ENCODE measurements around the gene HSPB8.

HSPB8 gene

DNA sequence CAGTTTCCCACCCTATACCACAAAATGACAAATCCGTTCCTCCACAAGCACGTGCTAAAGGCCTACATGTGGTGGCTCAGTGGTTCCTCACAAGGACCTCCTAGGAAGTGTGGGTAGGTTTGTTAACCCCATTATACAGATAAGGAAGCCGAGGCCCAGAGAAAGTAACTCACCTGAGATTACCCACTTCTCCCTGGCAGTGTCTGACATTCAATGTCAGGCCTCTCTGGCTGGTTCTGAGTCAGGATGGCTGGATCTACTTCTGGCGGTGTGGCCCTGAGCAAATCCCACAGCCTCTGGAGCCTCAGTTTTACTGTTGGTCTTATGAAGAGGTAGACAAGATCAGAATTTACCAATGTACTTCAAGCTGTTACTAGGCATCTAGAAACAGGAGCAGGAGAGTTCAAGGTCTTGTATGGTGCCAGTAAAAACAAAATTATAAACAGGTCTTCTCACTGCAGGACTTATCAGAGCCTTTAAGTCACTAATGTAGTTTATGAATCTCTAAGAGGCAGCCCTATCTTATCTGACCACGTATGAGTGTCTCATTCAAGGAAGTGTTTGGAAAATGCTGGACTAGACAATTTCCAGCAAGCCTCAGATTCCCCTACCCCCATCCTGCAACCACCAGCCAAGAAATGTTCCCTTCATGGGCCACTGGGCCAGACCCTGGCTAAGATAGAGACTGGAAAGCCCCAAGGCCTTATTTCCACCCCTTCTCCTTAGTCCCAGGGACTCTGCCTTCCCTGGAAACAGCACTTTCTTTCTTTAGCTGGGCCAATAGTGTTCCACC lies 4.2 kb downstream of the HSPB8 start:
- no peak for DNase-seq (ENCODE audit: low read depth)
- in situ Hi-C loops (cut with HindIII; ENCODE audit: low sequenced_read_pairs): no loop called here
- H3K4me3 ChIP-seq (ENCODE audit: low read depth, low read length): no peak overlapping the region
- TF ChIP-seq, protein P1, sequence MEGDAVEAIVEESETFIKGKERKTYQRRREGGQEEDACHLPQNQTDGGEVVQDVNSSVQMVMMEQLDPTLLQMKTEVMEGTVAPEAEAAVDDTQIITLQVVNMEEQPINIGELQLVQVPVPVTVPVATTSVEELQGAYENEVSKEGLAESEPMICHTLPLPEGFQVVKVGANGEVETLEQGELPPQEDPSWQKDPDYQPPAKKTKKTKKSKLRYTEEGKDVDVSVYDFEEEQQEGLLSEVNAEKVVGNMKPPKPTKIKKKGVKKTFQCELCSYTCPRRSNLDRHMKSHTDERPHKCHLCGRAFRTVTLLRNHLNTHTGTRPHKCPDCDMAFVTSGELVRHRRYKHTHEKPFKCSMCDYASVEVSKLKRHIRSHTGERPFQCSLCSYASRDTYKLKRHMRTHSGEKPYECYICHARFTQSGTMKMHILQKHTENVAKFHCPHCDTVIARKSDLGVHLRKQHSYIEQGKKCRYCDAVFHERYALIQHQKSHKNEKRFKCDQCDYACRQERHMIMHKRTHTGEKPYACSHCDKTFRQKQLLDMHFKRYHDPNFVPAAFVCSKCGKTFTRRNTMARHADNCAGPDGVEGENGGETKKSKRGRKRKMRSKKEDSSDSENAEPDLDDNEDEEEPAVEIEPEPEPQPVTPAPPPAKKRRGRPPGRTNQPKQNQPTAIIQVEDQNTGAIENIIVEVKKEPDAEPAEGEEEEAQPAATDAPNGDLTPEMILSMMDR (IDR thresholded peaks at IDR 0.05; ENCODE audit: low read depth, low read length, missing control alignments): no peak

DNA sequence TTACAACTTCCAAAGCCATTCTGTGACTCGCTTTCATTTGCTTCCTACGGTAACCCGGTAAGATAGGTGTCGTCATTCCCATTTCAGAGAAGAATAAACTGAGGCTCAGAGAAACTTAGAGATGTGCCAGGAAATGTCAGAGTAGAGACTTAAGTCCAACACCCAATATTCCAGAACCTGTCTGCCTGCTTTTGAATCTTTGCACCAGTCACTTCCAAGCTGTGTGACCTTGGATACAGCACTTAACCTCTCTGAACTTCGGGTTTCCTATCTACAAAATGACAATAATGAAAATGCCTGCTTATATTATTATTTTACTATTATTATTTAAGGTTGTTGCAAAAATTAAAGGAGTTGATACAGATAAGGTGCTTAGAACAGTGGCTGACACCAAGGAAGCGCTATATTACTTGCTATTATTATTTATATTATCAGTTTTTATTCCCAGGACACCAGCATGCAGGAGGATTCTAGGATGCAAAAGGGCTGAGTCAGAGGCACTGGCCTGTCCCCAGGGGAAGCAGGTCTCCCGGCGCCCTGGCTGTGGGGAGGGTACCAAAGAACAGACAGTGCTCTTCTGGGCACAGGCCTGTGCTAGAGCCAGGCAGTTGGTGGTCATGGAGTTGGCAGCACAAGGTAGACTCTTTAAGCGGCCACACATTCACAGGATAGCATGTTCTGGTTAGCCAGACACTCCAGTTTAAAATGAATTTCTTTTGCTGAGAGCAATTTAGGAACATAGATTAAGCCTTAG lies 5.4 kb downstream of the HSPB8 start:
- DNase-seq (ENCODE audit: low read depth): no peak
- in situ Hi-C loops (cut with HindIII; ENCODE audit: low sequenced_read_pairs): no loop called here
- H3K4me3 ChIP-seq (ENCODE audit: low read depth, low read length): no peak overlapping the region
- TF ChIP-seq, protein P1 (IDR thresholded peaks at IDR 0.05; ENCODE audit: low read depth, low read length, missing control alignments): no peak

DNA sequence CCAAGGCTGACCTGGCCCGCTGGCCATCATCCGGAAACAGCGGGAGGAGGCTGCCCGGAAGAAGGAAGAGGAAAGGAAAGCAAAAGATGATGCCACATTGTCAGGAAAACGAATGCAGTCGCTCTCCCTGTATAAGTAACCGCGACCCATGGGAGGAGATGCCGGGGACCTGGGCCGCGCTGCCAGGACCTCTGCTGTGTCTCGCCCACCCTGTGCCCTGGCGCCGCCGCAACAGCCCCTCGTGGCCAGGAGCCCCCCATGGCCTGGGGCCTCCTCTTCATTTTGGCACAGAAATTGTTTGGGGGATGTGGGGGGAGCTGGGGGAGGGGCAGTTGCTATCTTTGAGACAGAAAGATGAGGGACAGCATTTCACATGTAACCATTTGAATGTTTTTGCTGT lies 16.5 kb downstream of the HSPB8 start:
- TF ChIP-seq, protein P1 (IDR thresholded peaks at IDR 0.05; ENCODE audit: low read depth, low read length, missing control alignments): no peak
- in situ Hi-C loops (cut with HindIII; ENCODE audit: low sequenced_read_pairs): no loop called here
- no peak for DNase-seq (ENCODE audit: low read depth)
- H3K4me3 ChIP-seq (ENCODE audit: low read depth, low read length): no peak overlapping the region

DNA sequence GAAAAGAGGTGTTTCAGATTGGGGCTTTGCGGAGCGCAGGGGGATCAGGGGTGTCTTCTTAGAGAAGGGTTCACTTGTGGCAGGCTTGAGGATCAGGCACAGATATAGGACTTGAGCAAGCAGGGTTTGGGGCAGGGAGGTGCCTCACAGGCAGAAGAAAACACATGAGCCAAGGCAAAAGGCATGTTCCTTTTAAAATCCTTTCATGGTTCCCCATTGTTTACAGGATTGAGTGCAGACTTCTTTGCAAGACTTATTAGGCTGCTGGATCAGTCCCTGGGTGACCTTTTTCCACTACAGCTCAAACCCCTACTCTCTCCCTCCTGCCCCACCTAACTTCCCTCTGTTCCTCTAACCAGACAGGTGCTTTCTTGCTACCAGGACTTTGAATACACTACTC lies 19.7 kb downstream of the HSPB8 start:
- in situ Hi-C loops (cut with HindIII; ENCODE audit: low sequenced_read_pairs): no loop called here

DNA sequence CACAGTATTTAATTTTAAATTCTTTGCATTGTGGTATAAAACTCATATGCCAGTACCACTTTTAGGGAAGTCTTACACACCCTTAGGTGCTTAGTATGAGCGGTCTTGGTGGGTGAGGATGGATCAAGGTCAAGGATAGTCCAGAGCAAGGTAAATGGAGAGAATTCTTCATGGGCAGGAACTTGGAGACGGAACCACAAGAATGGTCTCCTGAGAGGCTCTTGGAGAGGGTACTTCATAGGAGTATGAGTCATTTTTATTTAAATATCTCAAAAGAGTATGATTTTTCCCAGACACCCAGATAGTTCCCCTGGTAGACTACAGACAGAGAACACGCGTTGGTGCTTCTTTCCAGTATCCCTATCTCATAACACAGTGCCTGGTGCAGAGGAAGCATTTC lies 21.9 kb downstream of the HSPB8 start:
- H3K4me3 ChIP-seq (ENCODE audit: low read depth, low read length): no peak overlapping the region
- DNase-seq (ENCODE audit: low read depth): no peak
- TF ChIP-seq, protein P1 (IDR thresholded peaks at IDR 0.05; ENCODE audit: low read depth, low read length, missing control alignments): no peak
- in situ Hi-C loops (cut with HindIII; ENCODE audit: low sequenced_read_pairs): no loop called here

More for the DNA sequence above, 19.7 kb downstream of the HSPB8 start:
- H3K4me3 ChIP-seq (ENCODE audit: low read depth, low read length): no peak overlapping the region
- no peak for DNase-seq (ENCODE audit: low read depth)
- TF ChIP-seq, protein P1 (IDR thresholded peaks at IDR 0.05; ENCODE audit: low read depth, low read length, missing control alignments): no peak

DNA sequence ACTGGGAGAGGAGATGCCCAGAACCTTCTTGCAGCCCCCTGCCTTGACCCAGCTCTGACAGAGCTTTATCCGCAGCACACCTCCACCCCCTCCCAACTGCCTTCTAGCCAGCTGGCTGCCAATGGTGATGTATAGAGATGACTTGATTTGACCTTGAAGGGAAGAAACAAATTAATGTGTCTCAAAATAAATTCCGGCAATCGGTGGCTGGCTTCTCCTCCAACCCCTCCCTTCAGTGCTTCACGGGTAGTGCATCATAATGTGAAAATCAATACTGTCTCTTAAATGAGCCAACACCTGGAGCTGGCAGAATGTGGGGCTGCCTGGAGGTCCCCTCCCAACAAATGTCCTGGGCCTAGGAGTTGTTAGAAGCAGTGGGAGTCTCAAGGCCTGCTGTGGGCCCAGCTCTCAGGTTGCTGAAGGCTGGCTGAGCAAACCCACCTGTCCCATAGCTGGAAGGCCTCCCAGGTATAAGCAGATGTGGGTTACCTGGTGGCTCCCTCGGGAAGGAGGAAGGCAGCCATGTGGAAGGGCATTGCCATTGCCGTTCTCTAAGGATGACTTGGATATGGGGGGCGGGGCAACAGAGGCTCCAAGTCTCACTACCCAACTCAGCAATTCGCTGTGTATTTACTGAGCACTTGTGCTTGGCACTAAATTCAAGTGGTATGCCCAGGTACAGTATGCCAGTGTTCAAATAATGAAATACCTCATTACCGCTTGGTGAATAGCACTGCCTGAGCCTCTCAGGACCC lies 23.2 kb downstream of the HSPB8 start:
- DNase-seq (ENCODE audit: low read depth): no peak
- TF ChIP-seq, protein P1 (IDR thresholded peaks at IDR 0.05; ENCODE audit: low read depth, low read length, missing control alignments): no peak
- in situ Hi-C loops (cut with HindIII; ENCODE audit: low sequenced_read_pairs): no loop called here
- H3K4me3 ChIP-seq (ENCODE audit: low read depth, low read length): no peak overlapping the region

Measured in astrocyte of the cerebellum (primary cell).